Natural killer cell (primary cell): ENCODE results near the gene CXXC5. TPM values are rescaled to one million over a fixed set of nuclear protein-coding genes. Genes with fewer than 3 reads are reported as not detected.
"Not testable (repeated sequence)": the region's sequence is repeated elsewhere in the genome, so short reads cannot be mapped to it uniquely, and the experiment has no call there.

ENCODE experiments used
- ATAC-seq, 3 donors: fragments of 150-1000 bp in 2 of 3; fragments of 200-7000 bp in 1 of 3; cut with Tn5 transposase; 1 replicate in 1 of 3; 2 replicates in 2 of 3; pipeline ENCODE4 v1.10.0; 2021; ENCODE audit warnings: mild to moderate bottlenecking in 2 of 3, moderate library complexity in 2 of 3
- DNase-seq, 2 donors: peaks; one replicate each; pipeline versions ENCODE4 v3.0.0 to v3.0.0-alpha.2; 2013 to 2021; ENCODE audit warnings: mixed read lengths in 1 of 2
- H3K27ac ChIP-seq: one replicate; pipeline ENCODE4 v1.5.1; 2013; ENCODE audit warnings: mild to moderate bottlenecking, low read length
- H3K27me3 ChIP-seq: one replicate; pipeline ENCODE4 v1.6.1; 2013; ENCODE audit warnings: low read length; ENCODE audit not compliant: control insufficient read depth, insufficient read depth
- H3K36me3 ChIP-seq: one replicate; pipeline ENCODE4 v1.6.1; 2013; ENCODE audit warnings: low read length; ENCODE audit not compliant: control insufficient read depth, insufficient read depth
- H3K4me1 ChIP-seq: one replicate; pipeline ENCODE4 v1.6.1; 2013; ENCODE audit warnings: low read length; ENCODE audit not compliant: control insufficient read depth, insufficient read depth
- H3K4me3 ChIP-seq: one replicate; pipeline ENCODE4 v1.5.1; 2013; ENCODE audit warnings: low read length
- H3K9me3 ChIP-seq: one replicate; pipeline ENCODE4 v1.6.1; 2013; ENCODE audit warnings: low read length; ENCODE audit not compliant: control insufficient read depth, insufficient read depth
- H3K27ac Mint-ChIP-seq, 2 donors: one replicate each; pipeline ENCODE4 v1.8.0; 2022; ENCODE audit warnings: mild to moderate bottlenecking in 2 of 2, mixed read lengths in 2 of 2, moderate library complexity in 1 of 2
- H3K27me3 Mint-ChIP-seq, 2 donors: one replicate each; pipeline ENCODE4 v1.8.0; 2022; ENCODE audit warnings: low read depth in 2 of 2, mixed read lengths in 2 of 2
- H3K36me3 Mint-ChIP-seq: one replicate; pipeline ENCODE4 v1.8.0; 2022; ENCODE audit warnings: mixed read lengths
- H3K4me1 Mint-ChIP-seq, 2 donors: one replicate each; pipeline ENCODE4 v1.8.0; 2022; ENCODE audit warnings: mixed read lengths in 2 of 2
- H3K4me3 Mint-ChIP-seq: one replicate; pipeline ENCODE4 v1.8.0; 2022; ENCODE audit warnings: mild to moderate bottlenecking, moderate library complexity, mixed read lengths
- H3K9me3 Mint-ChIP-seq, 2 donors: one replicate each; pipeline ENCODE4 v1.8.0; 2022; ENCODE audit warnings: mixed read lengths in 2 of 2
- WGBS: methylation state at CpG from one replicate; pipeline ENCODE4 v1.1.7; 2013; ENCODE audit warnings: missing lambda C conversion rate; ENCODE audit not compliant: insufficient coverage; 5-methylcytosine and 5-hydroxymethylcytosine counted together
- intact Hi-C: fragments of 100-400 bp; cut with micrococcal nuclease; formaldehyde crosslinking; loops from one replicate; pipeline ENCODE4 v1.14.2; 2022
- total RNA-seq, 4 donors: library from RNA; stranded (reverse); fragments of 120-200 nt in 1 of 4; gene quantifications; one replicate each; pipeline versions ENCODE4 v1.2.3 to v1.2.4, GENCODE V29; 2013 to 2022
- TF ChIP-seq, protein P1 (sequence below): fragments of 200-600 bp; IDR thresholded peaks from one replicate; pipeline ENCODE4 v1.8.0; 2022; ENCODE audit warnings: antibody characterized with exemption

CXXC5 gene
- total RNA-seq, 3 donors from 2014 or later (not counting 1 experiment from before 2014, with no cell fraction given) = 75.6 to 124 (median 84.8) TPM

DNA sequence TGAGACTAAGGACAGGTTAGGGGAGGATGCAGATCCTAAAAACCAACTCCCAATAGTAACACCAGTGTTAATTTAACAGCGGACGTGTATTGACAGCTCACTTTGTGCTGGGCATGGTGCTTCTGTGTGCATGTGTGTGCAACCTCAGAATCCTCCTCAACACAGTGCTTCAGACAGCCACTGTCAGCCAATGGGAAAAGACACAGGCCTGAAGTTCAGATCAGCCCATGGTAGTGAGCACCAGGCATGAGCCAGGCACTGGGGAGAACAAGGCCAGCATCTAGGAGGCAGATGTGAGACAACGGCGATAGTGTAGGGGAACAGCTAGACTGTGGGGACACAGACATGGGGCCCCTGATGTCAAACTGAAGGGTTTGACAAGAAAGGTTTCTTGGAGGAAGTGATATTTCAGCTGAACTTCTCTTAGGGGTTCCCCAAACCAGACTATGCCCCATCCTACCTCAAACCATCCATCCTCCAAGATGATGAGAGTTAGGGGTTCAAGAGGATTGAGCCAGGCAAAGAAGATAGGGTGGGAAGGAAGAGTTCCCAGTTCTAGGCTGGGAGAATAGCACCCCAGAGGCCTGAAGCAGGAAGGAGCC, 75.9 kb downstream of the CXXC5 start:
- Histone ChIP-seq H3K9me3 (no peaks in the 10 kb centered on the region), H3K4me1 (no peaks in the 10 kb centered on the region), H3K27ac (no peak overlapping the region), H3K4me3 (no peak overlapping the region), H3K27me3 (no peaks in the 10 kb centered on the region), H3K36me3 (peaks cover 3% of the 10 kb centered on the region)
- no peaks in the 10 kb centered on the region for H3K27me3 Mint-ChIP-seq
- no peak overlapping the region for H3K27ac Mint-ChIP-seq
- TF ChIP-seq, protein P1, sequence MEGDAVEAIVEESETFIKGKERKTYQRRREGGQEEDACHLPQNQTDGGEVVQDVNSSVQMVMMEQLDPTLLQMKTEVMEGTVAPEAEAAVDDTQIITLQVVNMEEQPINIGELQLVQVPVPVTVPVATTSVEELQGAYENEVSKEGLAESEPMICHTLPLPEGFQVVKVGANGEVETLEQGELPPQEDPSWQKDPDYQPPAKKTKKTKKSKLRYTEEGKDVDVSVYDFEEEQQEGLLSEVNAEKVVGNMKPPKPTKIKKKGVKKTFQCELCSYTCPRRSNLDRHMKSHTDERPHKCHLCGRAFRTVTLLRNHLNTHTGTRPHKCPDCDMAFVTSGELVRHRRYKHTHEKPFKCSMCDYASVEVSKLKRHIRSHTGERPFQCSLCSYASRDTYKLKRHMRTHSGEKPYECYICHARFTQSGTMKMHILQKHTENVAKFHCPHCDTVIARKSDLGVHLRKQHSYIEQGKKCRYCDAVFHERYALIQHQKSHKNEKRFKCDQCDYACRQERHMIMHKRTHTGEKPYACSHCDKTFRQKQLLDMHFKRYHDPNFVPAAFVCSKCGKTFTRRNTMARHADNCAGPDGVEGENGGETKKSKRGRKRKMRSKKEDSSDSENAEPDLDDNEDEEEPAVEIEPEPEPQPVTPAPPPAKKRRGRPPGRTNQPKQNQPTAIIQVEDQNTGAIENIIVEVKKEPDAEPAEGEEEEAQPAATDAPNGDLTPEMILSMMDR = no peak
- H3K9me3 Mint-ChIP-seq = no peaks in the 10 kb centered on the region
- intact Hi-C loops = no loop called here
- 90% methylated on average over 4 of the region's 4 CpGs for WGBS
- H3K36me3 Mint-ChIP-seq = no peaks in the 10 kb centered on the region
- H3K4me3 Mint-ChIP-seq = no peak overlapping the region
- ATAC-seq (no peak), DNase-seq (no peak)
- H3K4me1 Mint-ChIP-seq = peaks cover 0 to 7% of the 10 kb centered on the region in 2 donors

DNA sequence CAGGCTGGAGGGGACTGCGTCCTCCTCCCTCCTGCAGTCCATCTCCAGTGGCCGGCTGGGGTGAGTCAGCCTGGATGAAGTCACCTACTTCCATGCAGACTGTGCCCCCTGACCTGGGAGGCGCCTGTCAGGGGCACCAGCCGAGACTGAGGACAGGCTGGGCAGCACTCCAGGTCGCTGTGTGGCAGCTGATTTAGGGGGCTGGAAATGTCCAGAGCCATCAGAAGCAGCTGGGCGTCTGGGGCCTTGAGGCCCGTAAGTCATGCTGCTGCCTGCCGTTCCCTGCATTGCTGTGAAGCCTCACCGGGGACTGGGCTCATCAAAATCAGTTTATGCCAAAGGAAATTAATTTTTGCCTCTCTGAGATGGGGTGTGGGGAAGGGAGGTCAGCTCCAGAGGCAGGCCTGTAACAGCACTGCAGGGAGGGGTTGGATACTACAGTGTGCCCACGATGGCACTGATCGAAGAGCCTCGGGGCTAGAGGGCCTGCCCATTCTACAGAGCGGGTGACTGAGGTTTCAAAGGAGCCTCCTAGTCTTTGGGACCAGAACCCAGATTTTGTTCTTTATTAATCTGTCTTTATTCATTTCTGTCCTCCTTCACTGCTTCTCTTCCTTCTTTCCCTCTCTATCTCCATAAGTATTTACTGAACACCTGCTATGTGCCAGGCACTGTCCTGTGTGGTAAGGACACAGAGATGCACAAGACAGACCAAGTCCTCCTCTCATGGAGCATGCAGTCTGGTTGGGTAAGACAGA, 77.1 kb downstream of the CXXC5 start:
- H3K27ac Mint-ChIP-seq = no peak overlapping the region
- 93% methylated on average over 13 of the region's 13 CpGs for WGBS
- H3K27ac ChIP-seq = no peak overlapping the region

GRCh38 chr5:139726248-139726647, 78.1 kb downstream of the CXXC5 start:
- no peaks in the 10 kb centered on the region for H3K4me1 ChIP-seq
- ATAC-seq (no peak), DNase-seq (no peak)
- peaks cover 3% of the 10 kb centered on the region for H3K36me3 ChIP-seq
- Mint-ChIP-seq H3K36me3 (no peaks in the 10 kb centered on the region), H3K27me3 (no peaks in the 10 kb centered on the region), H3K4me1 (peaks cover 0 to 7% of the 10 kb centered on the region in 2 donors), H3K27ac (no peak overlapping the region), H3K9me3 (no peaks in the 10 kb centered on the region), H3K4me3 (no peak overlapping the region)
- intact Hi-C loops = no loop called here
- H3K27ac ChIP-seq = no peak overlapping the region
- H3K4me3 ChIP-seq = no peak overlapping the region
- H3K27me3 ChIP-seq = no peaks in the 10 kb centered on the region
- WGBS = 98% methylated on average over 3 of the region's 3 CpGs
- TF ChIP-seq, protein P1 = no peak
- no peaks in the 10 kb centered on the region for H3K9me3 ChIP-seq

More for the DNA sequence above, 77.1 kb downstream of the CXXC5 start:
- no peaks in the 10 kb centered on the region for H3K27me3 Mint-ChIP-seq
- Histone ChIP-seq H3K4me3 (no peak overlapping the region), H3K4me1 (no peaks in the 10 kb centered on the region), H3K36me3 (peaks cover 3% of the 10 kb centered on the region), H3K27me3 (no peaks in the 10 kb centered on the region), H3K9me3 (no peaks in the 10 kb centered on the region)
- H3K4me3 Mint-ChIP-seq = no peak overlapping the region
- TF ChIP-seq, protein P1 = no peak
- ATAC-seq (no peak), DNase-seq (no peak)
- intact Hi-C loops = no loop called here
- no peaks in the 10 kb centered on the region for H3K9me3 Mint-ChIP-seq
- H3K4me1 Mint-ChIP-seq = peaks cover 0 to 7% of the 10 kb centered on the region in 2 donors
- H3K36me3 Mint-ChIP-seq = no peaks in the 10 kb centered on the region

DNA sequence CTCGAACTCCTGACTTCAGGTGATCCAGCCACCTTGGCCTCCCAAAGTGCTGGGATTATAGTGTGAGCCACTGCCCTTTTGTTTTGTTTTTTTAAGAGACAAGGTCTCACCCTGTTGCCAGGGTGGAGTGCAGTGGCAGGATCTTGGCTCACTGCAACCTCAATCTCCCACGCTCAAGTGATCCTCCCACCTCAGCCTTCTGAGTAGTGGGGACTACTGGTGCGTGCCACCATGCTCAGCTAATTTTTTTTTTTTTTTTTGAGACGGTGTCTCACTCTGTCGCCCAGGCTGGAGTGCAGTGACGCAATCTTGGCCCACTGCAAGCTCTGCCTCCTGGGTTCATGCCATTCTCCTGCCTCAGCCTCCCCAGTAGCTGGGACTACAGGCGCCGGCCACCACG, 79.5 kb downstream of the CXXC5 start:
- H3K36me3 Mint-ChIP-seq, H3K4me1 Mint-ChIP-seq, H3K9me3 Mint-ChIP-seq, DNase-seq, H3K4me3 Mint-ChIP-seq, ATAC-seq, intact Hi-C loops, H3K9me3 ChIP-seq, H3K4me1 ChIP-seq, H3K27me3 ChIP-seq, H3K27me3 Mint-ChIP-seq, H3K4me3 ChIP-seq, H3K27ac Mint-ChIP-seq, H3K27ac ChIP-seq, H3K36me3 ChIP-seq: not testable (repeated sequence)
- 82% methylated on average over 9 of the region's 9 CpGs for WGBS
